Measurements from ENCODE around the gene CFAP46. TPM values are rescaled to one million over a fixed set of nuclear protein-coding genes. Genes with fewer than 3 reads are reported as not detected.

The CFAP46 gene
- total and polyA plus RNA-seq, 10 of the 15 experiments (the other 5 are each of a cell fraction or from before 2014, with no cell fraction given): 0.01 to 0.18 (median 0.03) TPM; not detected in 7

- no peak overlapping the region for H3K9ac ChIP-seq (ENCODE audit: control insufficient read depth, insufficient read depth, low read length)
- H3K27me3 ChIP-seq (replicated peaks in 1 of 2; ENCODE audit: control insufficient read depth in 2 of 2, insufficient read depth in 2 of 2, low read length in 1 of 2): no peaks in the 10 kb centered on the region; a peak in 1 of 4 replicates
- no peak overlapping the region for H3K4me2 ChIP-seq (ENCODE audit: control insufficient read depth, insufficient read depth)
- ChIA-PET POLR2A (no interaction called here), RAD21 (ENCODE audit: unreplicated experiment) (no interaction called here), SMC1A (ENCODE audit: uncharacterized antibody, unreplicated experiment) (no interaction called here), CTCF (no interaction called here)
- H3K9me3 ChIP-seq (replicated peaks; ENCODE audit: control insufficient read depth, insufficient read depth, low read length): no peaks in the 10 kb centered on the region
- H3K4me1 ChIP-seq (ENCODE audit: control insufficient read depth, insufficient read depth, low read length): no peaks in the 10 kb centered on the region
- intact Hi-C loops (cut with micrococcal nuclease; ENCODE audit: unreplicated experiment): no loop called here
- DNase-seq (ENCODE audit: low read depth, low spot score) (no peak), ATAC-seq (no peak), FAIRE-seq (no peak)
- no peak for TF ChIP-seq NBN (IDR thresholded peaks at IDR 0.05)
- no peak for TF ChIP-seq IRF5 (IDR thresholded peaks at IDR 0.05; ENCODE audit: borderline replicate concordance)
- TF ChIP-seq ATF3 (IDR thresholded peaks at IDR 0.05; ENCODE audit: borderline replicate concordance, extremely low read depth, low read depth, low read length): no peak
- no peak for TF ChIP-seq BMI1 (IDR thresholded peaks at IDR 0.05; ENCODE audit: borderline replicate concordance)
- no peak for TF ChIP-seq ETV6 (conservative IDR thresholded peaks at IDR 0.05 in 1 of 2, IDR thresholded peaks at IDR 0.05 in 1 of 2; ENCODE audit: borderline replicate concordance in 1 of 2, low read depth in 1 of 2)
- no peak for TF ChIP-seq HCFC1 (IDR thresholded peaks at IDR 0.05; ENCODE audit: low read length)
- TF ChIP-seq ATF7 (IDR thresholded peaks at IDR 0.05; ENCODE audit: low read depth): no peak
- no peak for TF ChIP-seq HDGF (IDR thresholded peaks at IDR 0.05)
- no peak for TF ChIP-seq PRDM15 (CRISPR knock-in tag; IDR thresholded peaks at IDR 0.05)
- no peak for TF ChIP-seq GABPA (IDR thresholded peaks at IDR 0.05; ENCODE audit: low read depth)
- no peak for TF ChIP-seq NR2F1 (conservative IDR thresholded peaks at IDR 0.05)
- no peak for TF ChIP-seq ZBED1 (IDR thresholded peaks at IDR 0.05; ENCODE audit: borderline replicate concordance)
- TF ChIP-seq FOXM1 (IDR thresholded peaks at IDR 0.05; ENCODE audit: low read depth, low read length): no peak
- no peak for TF ChIP-seq USF2 (IDR thresholded peaks at IDR 0.05; ENCODE audit: borderline replicate concordance, low read depth, low read length)
- no peak for TF ChIP-seq CREM (IDR thresholded peaks at IDR 0.05; ENCODE audit: low read depth)
- TF ChIP-seq PBX3 (IDR thresholded peaks at IDR 0.05; ENCODE audit: insufficient replicate concordance, low read depth, low read length): no peak
- TF ChIP-seq MTA3 (IDR thresholded peaks at IDR 0.05; ENCODE audit: borderline replicate concordance, low read length): no peak
- TF ChIP-seq CREB1 (IDR thresholded peaks at IDR 0.05; ENCODE audit: low read depth): no peak
- no peak overlapping the region for H3K4me3 ChIP-seq
- no peaks in the 10 kb centered on the region for H4K20me1 ChIP-seq (ENCODE audit: control insufficient read depth, insufficient read depth)
- no TSS peak for BruUV-seq (replicated peaks)
- H3K27ac ChIP-seq (ENCODE audit: control insufficient read depth, insufficient read depth): no peak overlapping the region
- WGBS (ENCODE audit: insufficient coverage, insufficient replicate concordance, low lambda C conversion rate, missing lambda C conversion rate): 33% methylated on average over 19 of the region's 19 CpGs
- in situ Hi-C loops (cut with MboI): no loop called here
- no peaks in the 10 kb centered on the region for H3K79me2 ChIP-seq (ENCODE audit: control insufficient read depth, insufficient read depth, low read length)
- H2AFZ ChIP-seq (ENCODE audit: control insufficient read depth, low read depth, low read length): no peak overlapping the region
- no peaks in the 10 kb centered on the region for H3K36me3 ChIP-seq (ENCODE audit: control insufficient read depth in 2 of 2, insufficient read depth in 2 of 2, low read length in 1 of 2)
Measured at GRCh38 chr10:132916421-132916841, 25.9 kb downstream of the CFAP46 start.
